Activated CD8-positive, alpha-beta memory T cell treated with anti-CD3 and anti-CD28 coated beads for 4 hours (primary cell): Measurements from ENCODE around the gene SUMO3.

Experiments used
- DNase-seq, 2 donors: peaks; one replicate each; pipeline ENCODE4 v3.0.0-alpha.2; 2020; ENCODE audit warnings: low read depth in 2 of 2

SUMO3 gene

GRCh38 chr21:44779417-44780136 lies 38.3 kb downstream of the SUMO3 start:
- DNase-seq, result no peak

- DNase-seq, result no peak
These were observed 38.9 kb downstream of the SUMO3 start for GRCh38 chr21:44778983-44779382.

GRCh38 chr21:44778499-44778911 lies 39.4 kb downstream of the SUMO3 start:
- no peak for DNase-seq

GRCh38 chr21:44778094-44778493 lies 39.8 kb downstream of the SUMO3 start:
- no peak for DNase-seq

GRCh38 chr21:44774972-44775371 lies 42.9 kb downstream of the SUMO3 start:
- no peak for DNase-seq

GRCh38 chr21:44773291-44773932 lies 44.5 kb downstream of the SUMO3 start:
- DNase-seq, result no peak

GRCh38 chr21:44771896-44772525 lies 45.9 kb downstream of the SUMO3 start:
- no peak for DNase-seq

- DNase-seq, result no peak
These were observed 49.7 kb downstream of the SUMO3 start for GRCh38 chr21:44767834-44768831.

- DNase-seq, result no peak
These were observed 51.0 kb downstream of the SUMO3 start for GRCh38 chr21:44766818-44767354.

GRCh38 chr21:44766014-44766817 lies 51.6 kb downstream of the SUMO3 start:
- DNase-seq, result no peak

- peak in 1 of 2 donors; percentile 11 for DNase-seq
These were observed 52.4 kb downstream of the SUMO3 start for GRCh38 chr21:44765231-44766013.

GRCh38 chr21:44764319-44765230 lies 53.3 kb downstream of the SUMO3 start:
- no peak for DNase-seq

GRCh38 chr21:44763451-44764318 lies 54.2 kb downstream of the SUMO3 start:
- DNase-seq, result no peak

GRCh38 chr21:44763050-44763378 lies 54.8 kb downstream of the SUMO3 start:
- DNase-seq, result no peak

GRCh38 chr21:44762221-44763049 lies 55.4 kb downstream of the SUMO3 start:
- no peak for DNase-seq

GRCh38 chr21:44761747-44762208 lies 56.1 kb downstream of the SUMO3 start:
- DNase-seq, result no peak
